HepG2 (cell line): ENCODE measurements around the gene TLCD3B. TPM values are rescaled to one million over a fixed set of nuclear protein-coding genes. Genes with fewer than 3 reads are reported as not detected.

Experiments
- ATAC-seq: fragments of 200-7000 bp; cut with Tn5 transposase; 3 replicates; pipeline ENCODE4 v1.9.1; 2020; ENCODE audit warnings: mild to moderate bottlenecking, moderate library complexity
- BruUV-seq: library from RNA; stranded (reverse); fragments of 400-500 nt; replicated peaks from 2 replicates; lab custom pipeline; 2021; lab: Mats Ljungman, UMichigan
- CTCF ChIA-PET: fragments of 300-600 bp; formaldehyde crosslinking; extraction: SDS; loops from one replicate; lab custom pipeline; 2021; ENCODE audit warnings: low total read pairs, inconsistent platforms, low intra/inter-chr PET ratio; lab: Yijun Ruan, JAX
- POLR2A ChIA-PET: fragments of 350-600 bp; sonication (Branson Sonifier 250); formaldehyde crosslinking; loops from one replicate; lab custom pipeline; 2020; ENCODE audit warnings: antibody characterized with exemption, inconsistent platforms; lab: Yijun Ruan, JAX
- DNase-seq: peaks from one replicate; pipeline ENCODE4 v3.0.0-alpha.2; 2015; ENCODE audit warnings: low spot score
- FAIRE-seq: peaks from 3 replicates; lab custom pipeline; 2011; peaks lifted over from hg19 to GRCh38; lab: Jason Lieb, UNC
- H2AFZ ChIP-seq: one replicate; pipeline ENCODE4 v1.6.1; 2011; ENCODE audit warnings: low read length, inconsistent platforms
- H3K27ac ChIP-seq: fragments of 300-600 bp; 3 replicates; pipeline ENCODE4 v1.8.0; 2011; ENCODE audit warnings: mixed run types, mild to moderate bottlenecking, mixed read lengths, low read length, inconsistent platforms; ENCODE audit not compliant: insufficient read depth; ENCODE audit errors: extremely low read length
- H3K27me3 ChIP-seq, 2 experiments: fragments of 200-600 bp in 1 of 2; 2 replicates in 1 of 2; 3 replicates in 1 of 2; pipeline versions ENCODE4 v1.6.0 to v1.8.0; 2011; ENCODE audit warnings: low read length in 2 of 2, mild to moderate bottlenecking in 2 of 2, moderate library complexity in 2 of 2, inconsistent platforms in 1 of 2; ENCODE audit not compliant: insufficient read depth in 2 of 2, control insufficient read depth in 1 of 2
- H3K36me3 ChIP-seq, 2 experiments: fragments of 200-600 bp in 1 of 2; replicated peaks in 1 of 2; 2 replicates in 1 of 2; 3 replicates in 1 of 2; pipeline versions ENCODE4 v1.5.1 to v1.8.0; 2011; ENCODE audit warnings: low read length in 2 of 2, inconsistent platforms in 1 of 2; ENCODE audit not compliant: insufficient read depth in 2 of 2, control insufficient read depth in 1 of 2
- H3K4me1 ChIP-seq: 2 replicates; pipeline ENCODE4 v1.5.1; 2012; ENCODE audit warnings: low read length, inconsistent platforms; ENCODE audit not compliant: insufficient read depth
- H3K4me2 ChIP-seq: 2 replicates; pipeline ENCODE4 v1.6.0; 2011; ENCODE audit warnings: low read depth, low read length, inconsistent platforms
- H3K4me3 ChIP-seq, 3 experiments: fragments of 200-600 bp in 1 of 3; sonication (generic), shearing (Covaris generic) in 1 of 3; replicated peaks in 1 of 3; 2 replicates each; pipeline ENCODE4 v1.5.1; 2011 to 2016; ENCODE audit warnings: low read length in 3 of 3, inconsistent platforms in 2 of 3, low read depth in 2 of 3, mild to moderate bottlenecking in 2 of 3, control low read depth in 1 of 3, mixed read lengths in 1 of 3; ENCODE audit not compliant: insufficient read depth in 1 of 3
- H3K79me2 ChIP-seq: one replicate; pipeline ENCODE4 v1.6.1; 2011; ENCODE audit warnings: low read length, inconsistent platforms; ENCODE audit not compliant: insufficient read depth
- H3K9ac ChIP-seq: 2 replicates; pipeline ENCODE4 v1.6.0; 2011; ENCODE audit warnings: mild to moderate bottlenecking, low read depth, low read length, inconsistent platforms; ENCODE audit not compliant: insufficient read depth
- H3K9me3 ChIP-seq: 2 replicates; pipeline ENCODE4 v1.5.1; 2012; ENCODE audit warnings: mild to moderate bottlenecking, low read length
- H4K20me1 ChIP-seq: 2 replicates; pipeline ENCODE4 v1.6.0; 2011; ENCODE audit warnings: inconsistent platforms, mild to moderate bottlenecking, low read length, moderate library complexity; ENCODE audit not compliant: insufficient read depth
- IKZF1 ChIP-seq: fragments of 450-650 bp; IDR thresholded peaks from 2 replicates; pipeline ENCODE4 v1.7.1; 2016
- WGBS: methylation state at CpG from one replicate; pipeline ENCODE4 v1.1.6; 2017; ENCODE audit warnings: low lambda C conversion rate; 5-methylcytosine and 5-hydroxymethylcytosine counted together
- in situ Hi-C: cut with HindIII; loops from 2 replicates; pipeline ENCODE4 v1.10.0; 2017; ENCODE audit warnings: low pct_unique_long_range_greater_than_20kb; ENCODE audit not compliant: extremely low pct_ligation_motif_present
- intact Hi-C: fragments of 100-400 bp; cut with micrococcal nuclease; formaldehyde crosslinking; loops from one replicate; pipeline ENCODE4 v1.10.0; 2022; ENCODE audit not compliant: unreplicated experiment
- polyA plus RNA-seq, 8 experiments: library from polyadenylated mRNA; depleted of rRNA in 3 of 8; stranded (reverse) in 7 of 8; unstranded in 1 of 8; fragments of >200 nt; fragmentation: Illumina TruSeq in 4 of 8; extraction: Trizol in 4 of 8; gene quantifications; 2 replicates each; pipeline versions ENCODE4 v1.2.1 to v1.2.3, GENCODE V29; 2011 to 2016; ENCODE audit warnings: low read depth in 4 of 8, missing spikeins in 1 of 8, mixed read lengths in 1 of 8; ENCODE audit not compliant: insufficient read depth in 1 of 8
- total RNA-seq, 5 experiments: library from RNA; depleted of rRNA; stranded (reverse); fragments of >200 nt; fragmentation: Illumina TruSeq; extraction: Trizol; gene quantifications; 2 replicates each; pipeline ENCODE4 v1.2.3, GENCODE V29; 2016; ENCODE audit warnings: low read depth in 1 of 5
- TF ChIP-seq, protein P1 (sequence below): sonication (generic); formaldehyde crosslinking; IDR thresholded peaks from 2 replicates; pipeline ENCODE4 v1.4.0; 2020; ENCODE audit warnings: mild to moderate bottlenecking, missing genetic modification reagents

Gene TLCD3B
- total and polyA plus RNA-seq, 2 of the 13 experiments (the other 11 are each of a cell fraction or from before 2014, with no cell fraction given) = not detected

DNA sequence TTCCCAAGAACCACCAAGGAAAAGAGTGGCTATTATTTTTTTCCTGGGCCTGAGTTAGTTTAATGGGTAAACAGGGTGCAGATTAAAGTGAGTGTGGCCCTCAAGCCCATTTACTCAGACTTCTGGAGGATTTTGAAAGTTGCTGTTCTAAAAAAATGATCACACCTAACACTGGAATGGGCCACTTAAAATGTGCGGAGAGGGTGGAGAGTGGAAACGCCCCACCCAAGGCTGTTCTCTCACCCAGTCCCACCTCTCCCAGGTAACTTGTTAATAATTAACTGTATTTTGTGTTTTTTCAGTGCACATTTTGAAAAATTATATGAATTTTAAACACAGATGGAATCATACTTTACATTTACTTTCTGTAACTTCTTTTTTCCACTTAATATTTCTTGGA is 41.0 kb downstream of the TLCD3B start:
- peaks cover 8% of the 10 kb centered on the region for H3K4me1 ChIP-seq
- ChIA-PET CTCF (no interaction called here), POLR2A (interaction anchor here (1.0 kb wide), 1 partner anchor 17 kb away, joined by 3 read pairs; no protein-coding TSS in a partner anchor)
- H4K20me1 ChIP-seq = no peaks in the 10 kb centered on the region
- DNase-seq (no peak), ATAC-seq (no peak), FAIRE-seq (no peak)
- TF ChIP-seq, protein P1, sequence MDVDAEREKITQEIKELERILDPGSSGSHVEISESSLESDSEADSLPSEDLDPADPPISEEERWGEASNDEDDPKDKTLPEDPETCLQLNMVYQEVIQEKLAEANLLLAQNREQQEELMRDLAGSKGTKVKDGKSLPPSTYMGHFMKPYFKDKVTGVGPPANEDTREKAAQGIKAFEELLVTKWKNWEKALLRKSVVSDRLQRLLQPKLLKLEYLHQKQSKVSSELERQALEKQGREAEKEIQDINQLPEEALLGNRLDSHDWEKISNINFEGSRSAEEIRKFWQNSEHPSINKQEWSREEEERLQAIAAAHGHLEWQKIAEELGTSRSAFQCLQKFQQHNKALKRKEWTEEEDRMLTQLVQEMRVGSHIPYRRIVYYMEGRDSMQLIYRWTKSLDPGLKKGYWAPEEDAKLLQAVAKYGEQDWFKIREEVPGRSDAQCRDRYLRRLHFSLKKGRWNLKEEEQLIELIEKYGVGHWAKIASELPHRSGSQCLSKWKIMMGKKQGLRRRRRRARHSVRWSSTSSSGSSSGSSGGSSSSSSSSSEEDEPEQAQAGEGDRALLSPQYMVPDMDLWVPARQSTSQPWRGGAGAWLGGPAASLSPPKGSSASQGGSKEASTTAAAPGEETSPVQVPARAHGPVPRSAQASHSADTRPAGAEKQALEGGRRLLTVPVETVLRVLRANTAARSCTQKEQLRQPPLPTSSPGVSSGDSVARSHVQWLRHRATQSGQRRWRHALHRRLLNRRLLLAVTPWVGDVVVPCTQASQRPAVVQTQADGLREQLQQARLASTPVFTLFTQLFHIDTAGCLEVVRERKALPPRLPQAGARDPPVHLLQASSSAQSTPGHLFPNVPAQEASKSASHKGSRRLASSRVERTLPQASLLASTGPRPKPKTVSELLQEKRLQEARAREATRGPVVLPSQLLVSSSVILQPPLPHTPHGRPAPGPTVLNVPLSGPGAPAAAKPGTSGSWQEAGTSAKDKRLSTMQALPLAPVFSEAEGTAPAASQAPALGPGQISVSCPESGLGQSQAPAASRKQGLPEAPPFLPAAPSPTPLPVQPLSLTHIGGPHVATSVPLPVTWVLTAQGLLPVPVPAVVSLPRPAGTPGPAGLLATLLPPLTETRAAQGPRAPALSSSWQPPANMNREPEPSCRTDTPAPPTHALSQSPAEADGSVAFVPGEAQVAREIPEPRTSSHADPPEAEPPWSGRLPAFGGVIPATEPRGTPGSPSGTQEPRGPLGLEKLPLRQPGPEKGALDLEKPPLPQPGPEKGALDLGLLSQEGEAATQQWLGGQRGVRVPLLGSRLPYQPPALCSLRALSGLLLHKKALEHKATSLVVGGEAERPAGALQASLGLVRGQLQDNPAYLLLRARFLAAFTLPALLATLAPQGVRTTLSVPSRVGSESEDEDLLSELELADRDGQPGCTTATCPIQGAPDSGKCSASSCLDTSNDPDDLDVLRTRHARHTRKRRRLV (CRISPR knock-in tag) = no peak
- TF ChIP-seq IKZF1 = no peak
- no peak overlapping the region for H3K4me2 ChIP-seq
- in situ Hi-C loops = no loop called here
- H2AFZ ChIP-seq = no peak overlapping the region
- H3K9ac ChIP-seq = no peak overlapping the region
- no TSS peak for BruUV-seq
- intact Hi-C loops = no loop called here
- H3K4me3 ChIP-seq = no peak overlapping the region
- no peaks in the 10 kb centered on the region for H3K79me2 ChIP-seq
- WGBS = 98% methylated on average over 2 of the region's 2 CpGs
- no peaks in the 10 kb centered on the region for H3K27me3 ChIP-seq
- no peak overlapping the region for H3K27ac ChIP-seq
- H3K9me3 ChIP-seq = no peaks in the 10 kb centered on the region
- peaks cover 40 to 79% of the 10 kb centered on the region in 2 experiments for H3K36me3 ChIP-seq
